ENCODE data around the gene POLQ. TPM values are rescaled to one million over a fixed set of nuclear protein-coding genes. Genes with fewer than 3 reads are reported as not detected.

The POLQ gene
- total and polyA plus RNA-seq, 9 of the 15 experiments (the other 6 are each of a cell fraction or from before 2014, with no cell fraction given) = 1.5 to 19.0 (median 8.8) TPM

GRCh38 chr3:121567649-121568048 lies 21.9 kb upstream of the POLQ start, which contains the start of gene ARGFX:
TSS of gene ARGFX (plus strand) at chr3:121567949. CDS start at chr3:121570714, 2,765 bp downstream.
- ChIA-PET CTCF (ENCODE audit: low intra/inter-chr PET ratio) (no interaction called here), POLR2A (no interaction called here)
- Histone ChIP-seq H3K4me1 (replicated peaks in 1 of 2; ENCODE audit: control insufficient read depth in 2 of 2, insufficient read depth in 2 of 2, low read length in 2 of 2) (no peaks in the 10 kb centered on the region), H3K27ac (ENCODE audit: extremely low read depth, low read depth, low read length) (no peak within 1 kb of the TSS), H2AFZ (ENCODE audit: low read depth, low read length) (no peak within 1 kb of the TSS), H3K27me3 (ENCODE audit: control insufficient read depth in 2 of 2, insufficient read depth in 2 of 2, low read length in 2 of 2) (no peaks in the 10 kb centered on the region), H4K20me1 (replicated peaks; ENCODE audit: control insufficient read depth, insufficient read depth, low read length) (no peaks in the 10 kb centered on the region), H3K9me3 (replicated peaks; ENCODE audit: control insufficient read depth, insufficient read depth, low read depth, low read length) (no peaks in the 10 kb centered on the region), H3K4me3 (no peak within 1 kb of the TSS), H3K36me3 (ENCODE audit: control insufficient read depth, insufficient read depth, low read length) (no peaks in the 10 kb centered on the region), H3K4me2 (ENCODE audit: insufficient read depth, low read length) (no peak within 1 kb of the TSS), H3K9ac (ENCODE audit: insufficient read depth in 1 of 2, low read depth in 2 of 2, low read length in 2 of 2) (no peak within 1 kb of the TSS), H3K79me2 (ENCODE audit: control insufficient read depth, insufficient read depth, low read length) (no peaks in the 10 kb centered on the region), H3K9me1 (ENCODE audit: control insufficient read depth, insufficient read depth, low read length) (no peaks in the 10 kb centered on the region)
- ATAC-seq (no peak), DNase-seq (ENCODE audit: extremely low read depth in 1 of 4, low spot score in 3 of 4) (no peak), FAIRE-seq (no peak)
- BruUV-seq (replicated peaks) = no TSS peak
- TF ChIP-seq FOXK2 (conservative IDR thresholded peaks at IDR 0.05 in 1 of 2, IDR thresholded peaks at IDR 0.05 in 1 of 2; ENCODE audit: low read depth in 2 of 2) (no peak), EZH2 (IDR thresholded peaks at IDR 0.05; ENCODE audit: borderline replicate concordance, low read depth, low read length) (no peak), ZNF778 (CRISPR knock-in tag; IDR thresholded peaks at IDR 0.05) (no peak), TAF7 (tag; IDR thresholded peaks at IDR 0.05) (no peak)
- in situ Hi-C loops (cut with MboI) = no loop called here
- WGBS (ENCODE audit: insufficient coverage, low coverage, missing lambda C conversion rate) = 43% methylated on average over 5 of the region's 5 CpGs
- intact Hi-C loops (cut with micrococcal nuclease) = no loop called here

- ChIA-PET CTCF (ENCODE audit: low intra/inter-chr PET ratio) (no interaction called here), POLR2A (interaction anchor here (0.6 kb wide), 1 partner anchor 19 kb away, joined by 3 read pairs; no protein-coding TSS in a partner anchor)
- no peaks in the 10 kb centered on the region for H3K79me2 ChIP-seq (ENCODE audit: control insufficient read depth, insufficient read depth, low read length)
- in situ Hi-C loops (cut with MboI) = no loop called here
- no peak overlapping the region for H2AFZ ChIP-seq (ENCODE audit: low read depth, low read length)
- no peak overlapping the region for H3K27ac ChIP-seq (ENCODE audit: extremely low read depth, low read depth, low read length)
- 44% methylated on average over 9 of the region's 9 CpGs for WGBS (ENCODE audit: insufficient coverage, low coverage, missing lambda C conversion rate)
- H3K36me3 ChIP-seq (ENCODE audit: control insufficient read depth, insufficient read depth, low read length) = no peaks in the 10 kb centered on the region
- intact Hi-C loops (cut with micrococcal nuclease) = no loop called here
- no peak overlapping the region for H3K9ac ChIP-seq (ENCODE audit: insufficient read depth in 1 of 2, low read depth in 2 of 2, low read length in 2 of 2)
- H3K27me3 ChIP-seq (ENCODE audit: control insufficient read depth in 2 of 2, insufficient read depth in 2 of 2, low read length in 2 of 2) = no peaks in the 10 kb centered on the region
- no peaks in the 10 kb centered on the region; the same call in 1 of the 2 replicates for H4K20me1 ChIP-seq (replicated peaks; ENCODE audit: control insufficient read depth, insufficient read depth, low read length)
- H3K4me3 ChIP-seq = no peak overlapping the region
- ATAC-seq = no peak
- H3K9me3 ChIP-seq (replicated peaks; ENCODE audit: control insufficient read depth, insufficient read depth, low read depth, low read length) = no peaks in the 10 kb centered on the region
- no TSS peak for BruUV-seq (replicated peaks)
- no peak overlapping the region for H3K4me2 ChIP-seq (ENCODE audit: insufficient read depth, low read length)
- H3K9me1 ChIP-seq (ENCODE audit: control insufficient read depth, insufficient read depth, low read length) = no peaks in the 10 kb centered on the region
- TF ChIP-seq CCAR2 (IDR thresholded peaks at IDR 0.05; ENCODE audit: low read depth, low read length) (no peak), HDAC1 (IDR thresholded peaks at IDR 0.05) (no peak), CUX1 (CRISPR knock-in tag; IDR thresholded peaks at IDR 0.05) (no peak), IRF9 (tag; IDR thresholded peaks at IDR 0.05) (no peak)
- TF ChIP-seq, protein P1, sequence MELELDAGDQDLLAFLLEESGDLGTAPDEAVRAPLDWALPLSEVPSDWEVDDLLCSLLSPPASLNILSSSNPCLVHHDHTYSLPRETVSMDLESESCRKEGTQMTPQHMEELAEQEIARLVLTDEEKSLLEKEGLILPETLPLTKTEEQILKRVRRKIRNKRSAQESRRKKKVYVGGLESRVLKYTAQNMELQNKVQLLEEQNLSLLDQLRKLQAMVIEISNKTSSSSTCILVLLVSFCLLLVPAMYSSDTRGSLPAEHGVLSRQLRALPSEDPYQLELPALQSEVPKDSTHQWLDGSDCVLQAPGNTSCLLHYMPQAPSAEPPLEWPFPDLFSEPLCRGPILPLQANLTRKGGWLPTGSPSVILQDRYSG (tag; conservative IDR thresholded peaks at IDR 0.05; ENCODE audit: low read depth) = no peak
- no peak for FAIRE-seq
- no peaks in the 10 kb centered on the region for H3K4me1 ChIP-seq (replicated peaks in 1 of 2; ENCODE audit: control insufficient read depth in 2 of 2, insufficient read depth in 2 of 2, low read length in 2 of 2)
- no peak for DNase-seq (ENCODE audit: extremely low read depth in 1 of 4, low spot score in 3 of 4)
Observed at GRCh38 chr3:121566773-121567172, 21.0 kb upstream of the POLQ start.
